ENCODE results near the gene DNAH12.

Gene DNAH12

DNA sequence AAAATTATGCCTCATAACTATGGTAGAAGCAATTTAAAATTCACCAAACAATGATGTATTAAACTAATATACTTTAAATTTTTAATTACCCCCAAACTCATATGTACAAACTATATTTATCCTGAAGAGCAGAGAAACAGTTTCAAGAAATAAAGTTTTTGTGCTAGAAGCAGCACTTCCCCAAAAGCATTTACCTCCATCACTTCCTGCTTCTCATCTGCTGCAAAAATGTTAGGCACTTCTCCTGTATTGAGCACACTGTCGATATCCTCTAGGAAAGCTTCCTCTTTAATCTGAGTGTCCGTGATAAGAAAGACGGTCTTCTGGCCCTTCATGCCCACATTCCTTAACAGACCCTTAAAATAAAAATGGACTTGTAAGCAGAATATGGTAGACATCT lies 150.2 kb downstream of the DNAH12 start:
- no peak overlapping the region for H3K4me3 ChIP-seq (replicated peaks; ENCODE audit: low read depth, low read length)
- TF ChIP-seq, protein P1, sequence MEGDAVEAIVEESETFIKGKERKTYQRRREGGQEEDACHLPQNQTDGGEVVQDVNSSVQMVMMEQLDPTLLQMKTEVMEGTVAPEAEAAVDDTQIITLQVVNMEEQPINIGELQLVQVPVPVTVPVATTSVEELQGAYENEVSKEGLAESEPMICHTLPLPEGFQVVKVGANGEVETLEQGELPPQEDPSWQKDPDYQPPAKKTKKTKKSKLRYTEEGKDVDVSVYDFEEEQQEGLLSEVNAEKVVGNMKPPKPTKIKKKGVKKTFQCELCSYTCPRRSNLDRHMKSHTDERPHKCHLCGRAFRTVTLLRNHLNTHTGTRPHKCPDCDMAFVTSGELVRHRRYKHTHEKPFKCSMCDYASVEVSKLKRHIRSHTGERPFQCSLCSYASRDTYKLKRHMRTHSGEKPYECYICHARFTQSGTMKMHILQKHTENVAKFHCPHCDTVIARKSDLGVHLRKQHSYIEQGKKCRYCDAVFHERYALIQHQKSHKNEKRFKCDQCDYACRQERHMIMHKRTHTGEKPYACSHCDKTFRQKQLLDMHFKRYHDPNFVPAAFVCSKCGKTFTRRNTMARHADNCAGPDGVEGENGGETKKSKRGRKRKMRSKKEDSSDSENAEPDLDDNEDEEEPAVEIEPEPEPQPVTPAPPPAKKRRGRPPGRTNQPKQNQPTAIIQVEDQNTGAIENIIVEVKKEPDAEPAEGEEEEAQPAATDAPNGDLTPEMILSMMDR (IDR thresholded peaks at IDR 0.05; ENCODE audit: low read depth, low read length, missing control alignments) = no peak
- no peak for DNase-seq (ENCODE audit: extremely low read depth, low read depth)

GRCh38 chr3:57391767-57392166 lies 152.4 kb downstream of the DNAH12 start:
- TF ChIP-seq, protein P1 (IDR thresholded peaks at IDR 0.05; ENCODE audit: low read depth, low read length, missing control alignments) = no peak
- DNase-seq (ENCODE audit: extremely low read depth, low read depth) = no peak
- H3K4me3 ChIP-seq (replicated peaks; ENCODE audit: low read depth, low read length) = no peak overlapping the region

DNA sequence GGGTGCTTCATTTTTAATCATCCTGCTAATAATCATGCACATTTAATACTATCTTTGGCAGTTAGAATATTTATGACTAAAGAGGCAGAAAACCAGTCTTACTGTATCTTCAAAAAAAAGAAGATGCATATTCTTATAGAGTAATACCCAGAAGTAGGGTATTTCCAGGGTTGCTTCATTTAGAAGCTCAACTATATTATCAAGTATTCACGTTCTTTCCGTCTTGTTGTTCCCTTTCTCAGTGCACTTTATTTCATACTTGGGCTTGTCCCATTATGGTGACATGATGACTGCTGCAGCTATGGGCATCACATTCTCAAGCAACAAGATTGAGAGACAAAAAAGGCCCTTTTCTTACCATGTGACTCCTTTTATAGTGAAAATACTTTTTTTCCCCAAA lies 154.9 kb downstream of the DNAH12 start:
- H3K4me3 ChIP-seq (replicated peaks; ENCODE audit: low read depth, low read length) = no peak overlapping the region
- TF ChIP-seq, protein P1 (IDR thresholded peaks at IDR 0.05; ENCODE audit: low read depth, low read length, missing control alignments) = no peak
- no peak for DNase-seq (ENCODE audit: extremely low read depth, low read depth)

DNA sequence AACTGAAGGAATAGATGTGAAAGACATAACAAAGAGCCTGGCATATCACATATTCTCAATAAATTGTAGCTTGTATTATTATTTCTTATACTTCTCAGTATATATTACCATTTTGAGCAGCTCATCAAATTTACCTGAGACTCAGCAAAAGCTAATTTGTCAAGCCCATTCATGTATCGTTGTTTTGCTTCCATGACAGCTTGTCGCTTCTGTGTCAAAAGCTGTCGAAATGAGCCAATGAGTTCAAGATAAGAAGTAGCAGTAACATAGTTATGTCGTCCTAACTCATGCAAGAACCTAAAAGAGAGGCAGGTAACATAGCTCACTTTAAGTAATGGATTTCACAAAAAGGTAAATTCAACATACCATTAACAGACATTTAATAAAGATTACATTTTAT lies 157.8 kb downstream of the DNAH12 start:
- TF ChIP-seq, protein P1 (IDR thresholded peaks at IDR 0.05; ENCODE audit: low read depth, low read length, missing control alignments) = no peak
- no peak for DNase-seq (ENCODE audit: extremely low read depth, low read depth)
- H3K4me3 ChIP-seq (replicated peaks; ENCODE audit: low read depth, low read length) = no peak overlapping the region

- no peak for DNase-seq (ENCODE audit: extremely low read depth, low read depth)
- H3K4me3 ChIP-seq (replicated peaks; ENCODE audit: low read depth, low read length) = no peak overlapping the region
- TF ChIP-seq, protein P1 (IDR thresholded peaks at IDR 0.05; ENCODE audit: low read depth, low read length, missing control alignments) = no peak
Measured at GRCh38 chr3:57385498-57385897, 158.6 kb downstream of the DNAH12 start.

DNA sequence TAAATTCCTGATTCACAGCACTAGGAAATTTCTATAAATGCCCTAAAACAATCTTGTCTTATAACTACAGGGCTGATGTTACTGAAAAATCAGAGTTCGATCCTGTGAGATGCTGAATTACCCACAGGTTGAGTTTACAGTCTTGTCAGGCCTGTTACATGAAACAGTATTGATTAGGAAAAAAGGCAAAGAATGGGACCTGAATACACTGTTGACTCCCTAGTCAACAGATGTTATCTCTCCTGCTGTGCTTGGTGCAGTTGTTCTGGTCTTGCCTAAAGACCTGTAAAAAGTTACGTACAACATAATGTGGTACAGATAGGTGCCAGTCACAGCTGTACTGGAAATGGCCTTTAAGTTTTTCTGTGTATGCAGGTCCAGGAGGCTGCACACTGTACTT lies 160.3 kb downstream of the DNAH12 start:
- no peak overlapping the region for H3K4me3 ChIP-seq (replicated peaks; ENCODE audit: low read depth, low read length)
- DNase-seq (ENCODE audit: extremely low read depth, low read depth) = no peak
- TF ChIP-seq, protein P1 (IDR thresholded peaks at IDR 0.05; ENCODE audit: low read depth, low read length, missing control alignments) = no peak

- TF ChIP-seq, protein P1 (IDR thresholded peaks at IDR 0.05; ENCODE audit: low read depth, low read length, missing control alignments) = no peak
- no peak for DNase-seq (ENCODE audit: extremely low read depth, low read depth)
- no peak overlapping the region for H3K4me3 ChIP-seq (replicated peaks; ENCODE audit: low read depth, low read length)
Measured at GRCh38 chr3:57383406-57383805, 160.7 kb downstream of the DNAH12 start.

Data from HFF-Myc (cell line).